ENCODE results near the gene AIM2.

DNA sequence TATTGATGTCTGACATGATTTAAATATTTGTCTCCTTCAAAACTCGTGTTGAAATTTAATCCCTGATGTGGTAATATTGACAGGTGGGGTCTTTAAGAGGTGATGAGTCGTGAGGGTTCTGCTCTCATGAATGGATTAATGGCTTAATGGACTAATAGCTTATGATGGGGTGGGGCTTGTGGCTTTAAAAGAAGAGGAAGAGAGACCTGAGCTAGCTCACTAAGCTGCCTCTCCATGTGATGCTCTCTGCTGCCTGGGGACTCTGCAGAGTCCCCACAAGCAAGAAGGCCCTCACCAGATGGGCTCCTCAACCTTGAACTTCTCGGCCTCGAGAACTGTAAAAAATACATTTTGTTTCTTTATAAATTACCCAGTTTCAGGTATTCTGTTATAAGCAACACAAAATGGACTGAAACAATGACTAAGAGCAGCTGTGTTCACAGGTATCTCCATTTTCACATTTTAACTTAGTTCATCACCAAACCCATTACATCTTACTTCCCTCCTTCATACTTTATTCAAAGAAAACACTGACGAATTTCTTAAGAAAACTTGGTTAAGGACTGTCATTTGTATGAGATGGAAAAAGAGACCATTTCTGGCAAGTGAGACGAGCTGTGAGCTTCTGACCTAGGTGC, 12.1 kb upstream of the AIM2 start:
- TF ChIP-seq SIN3A (IDR thresholded peaks at IDR 0.05; ENCODE audit: borderline replicate concordance, insufficient read depth, low read length) (no peak), POLR2AphosphoS5 (IDR thresholded peaks at IDR 0.05; ENCODE audit: low read depth, low read length) (no peak)
